HepG2 (cell line): ENCODE results near the gene ZNF22. TPM values are rescaled to one million over a fixed set of nuclear protein-coding genes. Genes with fewer than 3 reads are reported as not detected.
A peak's percentile ranks its signal among the peaks of the same experiment; 100 is the strongest.

Source experiments
- CCDC6 ChIP-seq: sonication (generic); formaldehyde crosslinking; IDR thresholded peaks from 2 replicates; pipeline ENCODE4 v1.8.1; 2022; ENCODE audit warnings: mild to moderate bottlenecking, missing genetic modification reagents, moderate library complexity
- HDAC1 ChIP-seq: sonication (generic); formaldehyde crosslinking; IDR thresholded peaks from 2 replicates; pipeline ENCODE4 v1.5.1; 2020; ENCODE audit warnings: mild to moderate bottlenecking, missing genetic modification reagents
- IRF9 ChIP-seq: sonication (generic); formaldehyde crosslinking; IDR thresholded peaks from 2 replicates; pipeline ENCODE4 v1.8.0; 2022; ENCODE audit warnings: missing genetic modification reagents, mild to moderate bottlenecking, borderline replicate concordance
- LBX2 ChIP-seq: sonication (generic); formaldehyde crosslinking; IDR thresholded peaks from 2 replicates; pipeline ENCODE4 v1.5.0; 2020; ENCODE audit warnings: missing genetic modification reagents, mild to moderate bottlenecking, borderline replicate concordance
- MXD3 ChIP-seq: IDR thresholded peaks from 2 replicates; pipeline ENCODE4 v1.6.1; 2016; ENCODE audit warnings: mild to moderate bottlenecking, missing biosample characterization, missing genetic modification reagents
- NAIF1 ChIP-seq: sonication (generic); formaldehyde crosslinking; IDR thresholded peaks from 2 replicates; pipeline ENCODE4 v1.5.0; 2020; ENCODE audit warnings: mild to moderate bottlenecking, missing genetic modification reagents, borderline replicate concordance
- PAWR ChIP-seq: sonication (generic); formaldehyde crosslinking; IDR thresholded peaks from 2 replicates; pipeline ENCODE4 v1.4.0; 2020; ENCODE audit warnings: missing genetic modification reagents, mild to moderate bottlenecking, borderline replicate concordance
- RARA ChIP-seq: IDR thresholded peaks from 2 replicates; pipeline ENCODE4 v1.6.1; 2016; ENCODE audit warnings: missing genetic modification reagents, missing compliant biosample characterization
- REXO4 ChIP-seq: sonication (generic); formaldehyde crosslinking; IDR thresholded peaks from 2 replicates; pipeline ENCODE4 v1.8.0; 2022; ENCODE audit warnings: missing genetic modification reagents, mild to moderate bottlenecking, borderline replicate concordance
- RFXAP ChIP-seq: sonication (generic); formaldehyde crosslinking; IDR thresholded peaks from 2 replicates; pipeline ENCODE4 v1.4.0; 2020; ENCODE audit warnings: missing genetic modification reagents, borderline replicate concordance
- SRF ChIP-seq: IDR thresholded peaks from 2 replicates; pipeline ENCODE4 v1.6.1; 2011; ENCODE audit warnings: mild to moderate bottlenecking, low read depth, low read length, moderate library complexity
- U2AF1 ChIP-seq: fragments of 200-400 bp; formaldehyde crosslinking; optimal IDR thresholded peaks from 2 replicates; pipeline ENCODE3; 2017; ENCODE audit warnings: mild to moderate bottlenecking, low read depth, low read length
- ZFP36L2 ChIP-seq: sonication (generic); formaldehyde crosslinking; IDR thresholded peaks from 2 replicates; pipeline ENCODE4 v1.4.0; 2020; ENCODE audit warnings: missing genetic modification reagents
- ZNF138 ChIP-seq: sonication (generic); formaldehyde crosslinking; IDR thresholded peaks from 2 replicates; pipeline ENCODE4 v1.5.0; 2020; ENCODE audit warnings: mild to moderate bottlenecking, low read depth, missing genetic modification reagents
- ZNF232 ChIP-seq: sonication (generic); formaldehyde crosslinking; IDR thresholded peaks from 2 replicates; pipeline ENCODE4 v1.4.0; 2020; ENCODE audit warnings: missing genetic modification reagents, borderline replicate concordance
- ZNF253 ChIP-seq: sonication (generic); formaldehyde crosslinking; IDR thresholded peaks from 2 replicates; pipeline ENCODE4 v1.8.0; 2022; ENCODE audit warnings: mild to moderate bottlenecking, missing genetic modification reagents, borderline replicate concordance
- ZNF264 ChIP-seq: sonication (generic); formaldehyde crosslinking; IDR thresholded peaks from 2 replicates; pipeline ENCODE4 v1.4.0; 2020; ENCODE audit warnings: missing genetic modification reagents
- ZNF331 ChIP-seq: sonication (generic); formaldehyde crosslinking; IDR thresholded peaks from 2 replicates; pipeline ENCODE4 v1.4.0; 2020; ENCODE audit warnings: missing genetic modification reagents
- ZNF616 ChIP-seq: sonication (generic); formaldehyde crosslinking; IDR thresholded peaks from 2 replicates; pipeline ENCODE4 v1.5.0; 2020; ENCODE audit warnings: low read depth, mild to moderate bottlenecking, missing genetic modification reagents
- ZNF629 ChIP-seq: sonication (generic); formaldehyde crosslinking; conservative IDR thresholded peaks from 2 replicates; pipeline ENCODE4 v1.5.0; 2020; ENCODE audit warnings: missing genetic modification reagents
- ZNF639 ChIP-seq: conservative IDR thresholded peaks from 2 replicates; pipeline ENCODE4 v1.6.1; 2018; ENCODE audit warnings: missing genetic modification reagents
- ZNF7 ChIP-seq: IDR thresholded peaks from 2 replicates; pipeline ENCODE4 v1.6.1; 2016; ENCODE audit warnings: missing biosample characterization, missing genetic modification reagents
- polyA plus RNA-seq, 8 experiments: library from polyadenylated mRNA; depleted of rRNA in 3 of 8; stranded (reverse) in 7 of 8; unstranded in 1 of 8; fragments of >200 nt; fragmentation: Illumina TruSeq in 4 of 8; extraction: Trizol in 4 of 8; gene quantifications; 2 replicates each; pipeline versions ENCODE4 v1.2.1 to v1.2.3, GENCODE V29; 2011 to 2016; ENCODE audit warnings: low read depth in 4 of 8, missing spikeins in 1 of 8, mixed read lengths in 1 of 8; ENCODE audit not compliant: insufficient read depth in 1 of 8
- total RNA-seq, 5 experiments: library from RNA; depleted of rRNA; stranded (reverse); fragments of >200 nt; fragmentation: Illumina TruSeq; extraction: Trizol; gene quantifications; 2 replicates each; pipeline ENCODE4 v1.2.3, GENCODE V29; 2016; ENCODE audit warnings: low read depth in 1 of 5
- TF ChIP-seq, protein P1 (sequence below): sonication (generic); formaldehyde crosslinking; IDR thresholded peaks from 2 replicates; pipeline ENCODE4 v1.4.0; 2020; ENCODE audit warnings: missing genetic modification reagents, low read depth, mild to moderate bottlenecking, borderline replicate concordance

ZNF22 gene
- total and polyA plus RNA-seq, 2 of the 13 experiments (the other 11 are each of a cell fraction or from before 2014, with no cell fraction given) = 0.40 to 1.3 TPM

DNA sequence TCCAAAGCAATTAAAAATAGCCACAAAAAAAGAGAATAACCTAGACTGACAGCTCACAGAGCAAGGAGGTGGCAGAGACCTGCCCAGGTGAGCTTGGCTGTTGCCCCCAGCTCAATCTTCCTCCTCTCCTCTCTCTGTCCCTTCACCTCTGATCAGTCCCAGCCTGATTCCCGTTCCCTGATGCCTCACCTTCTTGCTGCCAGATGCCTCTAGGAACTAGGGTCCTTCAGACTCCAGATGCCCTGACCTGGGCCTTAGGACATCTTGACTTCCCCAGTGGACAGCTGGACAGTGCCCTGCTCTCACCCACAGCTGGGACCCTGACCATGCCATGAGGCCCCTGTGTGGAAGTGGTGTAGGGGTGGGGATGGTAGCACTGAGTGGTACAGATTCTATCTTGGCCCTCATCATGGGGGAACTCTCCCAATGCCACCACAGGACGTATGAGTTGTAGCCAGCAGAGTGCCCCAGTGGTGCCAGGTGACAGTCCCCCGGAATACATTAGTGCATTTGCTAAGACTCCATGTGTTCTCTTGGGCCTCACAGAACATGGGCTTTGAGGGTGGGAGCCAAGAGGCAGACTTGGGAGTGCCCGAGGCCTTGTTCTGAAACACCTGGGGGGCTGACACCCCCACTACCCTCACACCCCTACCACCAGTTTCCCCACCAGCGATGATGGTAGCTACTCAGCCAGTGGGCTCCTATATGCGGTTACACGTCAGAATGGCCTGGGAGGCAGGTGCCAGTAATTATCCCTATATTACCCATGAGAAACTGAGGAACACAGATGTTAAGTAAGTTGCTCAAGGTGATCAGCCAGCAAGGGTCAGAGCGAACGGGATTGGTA, 24.1 kb upstream of the ZNF22 start (continued):
- TF ChIP-seq ZNF639 = 0 out of 2 replicates have a peak, but pooled peaks have one; percentile 48
- 0 out of 2 replicates have a peak, but pooled peaks have one; percentile 20 for TF ChIP-seq ZNF253 (CRISPR knock-in tag)
- 0 out of 2 replicates have a peak, but pooled peaks have one; percentile 20 for TF ChIP-seq LBX2 (CRISPR knock-in tag)
- TF ChIP-seq U2AF1 = no peak
- TF ChIP-seq ZNF264 = no peak
- peak; percentile 10; the same call in 1 of the 2 replicates for TF ChIP-seq ZNF232
- TF ChIP-seq SRF = no peak
- TF ChIP-seq ZFP36L2 (CRISPR knock-in tag) = no peak
- TF ChIP-seq RFXAP (CRISPR knock-in tag) = 0 out of 2 replicates have a peak, but pooled peaks have one; percentile 32
- peak; percentile 75 for TF ChIP-seq ZNF331
- TF ChIP-seq, protein P1, sequence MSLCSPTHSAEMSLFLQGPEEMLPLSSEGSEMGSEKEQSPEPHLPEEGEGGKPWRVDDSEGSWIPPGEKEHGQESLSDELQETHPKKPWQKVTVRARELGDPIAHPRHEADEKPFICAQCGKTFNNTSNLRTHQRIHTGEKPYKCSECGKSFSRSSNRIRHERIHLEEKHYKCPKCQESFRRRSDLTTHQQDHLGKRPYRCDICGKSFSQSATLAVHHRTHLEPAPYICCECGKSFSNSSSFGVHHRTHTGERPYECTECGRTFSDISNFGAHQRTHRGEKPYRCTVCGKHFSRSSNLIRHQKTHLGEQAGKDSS (CRISPR knock-in tag) = no peak
- 0 out of 2 replicates have a peak, but pooled peaks have one; percentile 2 for TF ChIP-seq ZNF616 (CRISPR knock-in tag)
- TF ChIP-seq MXD3 (CRISPR knock-in tag) = peak; percentile 8; the same call in 1 of the 2 replicates
- no peak for TF ChIP-seq PAWR (CRISPR knock-in tag)
- peak; percentile 36; the same call in 1 of the 2 replicates for TF ChIP-seq ZNF7 (CRISPR knock-in tag)
- TF ChIP-seq IRF9 = peak; percentile 22; the same call in 1 of the 2 replicates
- peak; percentile 5 for TF ChIP-seq RARA
- TF ChIP-seq NAIF1 (CRISPR knock-in tag) = no peak
- peak; percentile 14; the same call in 1 of the 2 replicates for TF ChIP-seq ZNF629 (CRISPR knock-in tag)
- peak; percentile 48; the same call in 1 of the 2 replicates for TF ChIP-seq HDAC1
- peak; percentile 72 for TF ChIP-seq CCDC6
- TF ChIP-seq REXO4 = 0 out of 2 replicates have a peak, but pooled peaks have one; percentile 13
- TF ChIP-seq ZNF138 = 0 out of 2 replicates have a peak, but pooled peaks have one; percentile 52
